NCI-H2107 (cell line): Measurements from ENCODE around the gene SIX5.

ENCODE experiments used
- DNase-seq: peaks from one replicate; lab custom pipeline; 2025; lab: John Stamatoyannopoulos, UW

The SIX5 gene

GRCh38 chr19:45773384-45773783 is 4.3 kb upstream of the SIX5 start:
- no peak for DNase-seq

DNA sequence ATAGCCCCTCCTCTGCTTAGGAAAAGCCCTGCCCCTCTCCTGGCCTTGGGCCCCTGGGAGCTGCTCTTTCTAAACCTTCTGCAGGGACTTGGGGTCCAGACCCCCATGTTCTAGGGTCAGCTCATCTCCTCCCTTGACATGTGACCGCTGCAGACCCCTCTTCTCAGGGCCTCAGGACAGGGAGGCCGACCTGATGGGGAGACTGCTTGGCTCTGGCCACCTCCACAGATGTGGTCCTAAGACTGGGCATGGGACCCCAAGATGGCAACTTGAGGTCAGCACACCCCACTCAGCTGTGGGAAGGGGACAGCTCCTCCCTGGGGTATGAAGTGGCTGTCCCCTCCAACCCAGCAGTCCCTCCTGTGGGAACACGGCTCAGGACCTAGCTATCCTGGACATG is 3.9 kb upstream of the SIX5 start:
- no peak for DNase-seq

GRCh38 chr19:45772130-45772840 is 3.2 kb upstream of the SIX5 start:
- no peak for DNase-seq

- no peak for DNase-seq
These were observed 2.4 kb upstream of the SIX5 start for GRCh38 chr19:45771311-45771933.

GRCh38 chr19:45770192-45771101 is 1.4 kb upstream of the SIX5 start:
- peak; percentile 89 for DNase-seq

DNA sequence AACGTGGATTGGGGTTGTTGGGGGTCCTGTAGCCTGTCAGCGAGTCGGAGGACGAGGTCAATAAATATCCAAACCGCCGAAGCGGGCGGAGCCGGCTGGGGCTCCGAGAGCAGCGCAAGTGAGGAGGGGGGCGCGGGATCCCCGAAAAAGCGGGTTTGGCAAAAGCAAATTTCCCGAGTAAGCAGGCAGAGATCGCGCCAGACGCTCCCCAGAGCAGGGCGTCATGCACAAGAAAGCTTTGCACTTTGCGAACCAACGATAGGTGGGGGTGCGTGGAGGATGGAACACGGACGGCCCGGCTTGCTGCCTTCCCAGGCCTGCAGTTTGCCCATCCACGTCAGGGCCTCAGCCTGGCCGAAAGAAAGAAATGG is 754 bp upstream of the SIX5 start:
- no peak for DNase-seq

- DNase-seq = no peak
These were observed 433 bp downstream of the SIX5 start for GRCh38 chr19:45768655-45768983.

DNA sequence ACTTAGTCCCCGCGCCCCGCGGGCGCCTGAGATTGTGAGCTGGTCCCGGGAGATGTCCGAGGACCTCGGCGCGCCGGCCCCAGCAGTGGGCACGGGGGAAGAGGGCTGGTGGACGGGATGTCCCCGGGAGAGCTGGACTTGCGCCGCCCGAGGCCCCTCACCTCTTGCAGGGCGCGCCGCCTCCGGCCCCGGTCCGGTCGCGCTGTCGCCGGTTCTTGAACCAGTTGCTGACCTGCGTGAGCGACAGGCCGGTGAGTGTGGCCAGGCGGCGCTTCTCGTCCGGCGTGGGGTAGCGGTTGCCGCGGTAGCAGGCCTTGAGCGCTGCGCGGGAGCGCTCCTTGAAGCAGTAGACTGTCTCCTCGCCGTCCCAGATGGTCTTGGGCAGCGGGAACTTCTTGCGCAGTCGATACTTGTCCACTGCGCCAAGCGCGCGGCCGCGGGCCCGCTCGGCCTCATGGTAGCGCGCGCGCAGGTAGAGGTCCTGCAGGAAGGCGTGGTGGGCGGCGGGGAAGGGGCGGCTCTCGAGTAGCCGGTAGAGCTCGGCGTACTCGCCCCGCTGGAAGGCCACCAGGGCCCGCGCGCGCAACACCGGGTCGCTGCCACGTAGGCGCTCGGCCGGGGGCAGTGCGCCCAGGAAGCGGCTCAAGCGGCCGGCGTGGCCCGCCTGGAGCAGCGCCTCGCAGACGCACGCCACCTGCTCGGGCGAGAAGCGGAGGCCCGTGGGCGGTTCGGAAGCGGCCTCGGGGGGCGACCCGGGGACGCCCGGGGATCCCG is 984 bp downstream of the SIX5 start:
- DNase-seq = no peak

DNA sequence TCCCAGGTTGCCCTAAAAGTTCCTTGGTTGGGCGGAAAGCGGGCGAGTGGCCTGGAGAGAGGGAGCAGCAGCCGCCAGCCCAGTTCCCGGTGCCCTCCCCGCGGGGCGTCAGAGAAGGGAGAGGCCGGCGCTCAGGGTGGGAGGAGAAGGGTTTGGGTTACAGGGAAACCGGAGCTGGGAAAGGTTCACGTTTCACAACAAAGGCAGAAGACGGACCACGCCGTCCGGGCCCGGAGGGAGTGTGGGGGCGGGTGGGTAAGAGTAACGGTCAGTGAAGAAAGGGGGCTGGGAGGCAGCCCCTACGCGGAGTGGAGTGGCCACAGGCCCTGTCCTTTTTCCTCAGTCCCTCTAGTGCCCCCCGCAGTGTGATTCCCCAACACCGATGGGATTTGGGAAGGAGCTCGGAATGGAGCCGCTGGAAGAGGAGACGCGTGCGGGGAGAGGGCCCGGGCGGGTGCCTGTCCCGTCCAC is 1.6 kb downstream of the SIX5 start:
- DNase-seq = peak; percentile 80

DNA sequence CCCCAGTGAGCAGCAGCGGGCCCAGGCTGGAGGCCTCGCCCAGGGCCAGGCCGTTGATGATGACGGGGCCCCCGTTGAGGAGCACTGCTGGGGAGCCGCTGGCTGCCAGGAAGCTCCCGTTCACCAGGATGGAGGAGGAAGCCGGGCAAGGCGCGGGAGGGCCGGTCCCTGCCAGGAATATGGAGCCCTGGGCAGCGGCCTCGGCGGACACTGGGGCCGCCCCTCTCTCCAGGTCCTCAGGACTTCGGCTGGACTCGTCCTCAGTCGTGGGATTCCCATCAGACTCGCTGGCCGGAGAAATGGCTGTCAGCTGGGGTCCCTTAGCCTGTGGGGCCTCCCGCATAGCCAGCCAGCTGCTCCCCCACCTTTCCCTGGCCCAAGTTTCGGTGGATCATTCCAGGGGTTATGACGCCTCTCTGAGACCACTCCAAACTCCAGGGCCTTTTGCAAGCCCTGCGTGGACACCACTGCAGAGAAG is 2.1 kb downstream of the SIX5 start:
- no peak for DNase-seq

DNA sequence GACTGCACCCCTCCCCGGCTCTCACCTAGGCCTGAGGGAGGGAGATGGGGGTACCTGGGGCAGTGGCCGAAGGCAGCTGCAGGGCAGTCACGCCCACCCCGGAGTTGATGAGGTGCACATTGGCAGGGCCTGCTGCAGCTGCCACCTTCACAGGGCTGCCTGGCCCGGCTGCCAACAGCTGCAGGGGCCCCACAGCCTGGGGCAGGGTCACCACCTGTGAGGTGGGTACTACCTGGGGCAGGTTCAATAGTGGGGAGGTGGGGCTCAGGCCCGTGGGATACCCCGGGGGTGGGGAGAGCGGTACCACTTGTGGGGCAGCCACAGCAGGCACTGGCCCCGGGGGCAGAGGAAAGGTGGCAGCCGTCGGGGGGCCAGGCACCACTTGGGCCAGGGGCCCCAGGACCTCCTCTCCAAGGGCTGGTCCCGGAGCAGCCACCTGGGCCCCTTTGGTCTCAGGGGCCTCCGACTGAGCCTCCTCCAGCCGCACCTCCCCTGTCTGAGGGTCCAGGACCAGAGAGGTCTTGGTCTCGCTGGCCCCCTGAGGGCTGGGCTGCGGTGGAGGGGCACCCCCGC is 2.7 kb downstream of the SIX5 start:
- no peak for DNase-seq

DNA sequence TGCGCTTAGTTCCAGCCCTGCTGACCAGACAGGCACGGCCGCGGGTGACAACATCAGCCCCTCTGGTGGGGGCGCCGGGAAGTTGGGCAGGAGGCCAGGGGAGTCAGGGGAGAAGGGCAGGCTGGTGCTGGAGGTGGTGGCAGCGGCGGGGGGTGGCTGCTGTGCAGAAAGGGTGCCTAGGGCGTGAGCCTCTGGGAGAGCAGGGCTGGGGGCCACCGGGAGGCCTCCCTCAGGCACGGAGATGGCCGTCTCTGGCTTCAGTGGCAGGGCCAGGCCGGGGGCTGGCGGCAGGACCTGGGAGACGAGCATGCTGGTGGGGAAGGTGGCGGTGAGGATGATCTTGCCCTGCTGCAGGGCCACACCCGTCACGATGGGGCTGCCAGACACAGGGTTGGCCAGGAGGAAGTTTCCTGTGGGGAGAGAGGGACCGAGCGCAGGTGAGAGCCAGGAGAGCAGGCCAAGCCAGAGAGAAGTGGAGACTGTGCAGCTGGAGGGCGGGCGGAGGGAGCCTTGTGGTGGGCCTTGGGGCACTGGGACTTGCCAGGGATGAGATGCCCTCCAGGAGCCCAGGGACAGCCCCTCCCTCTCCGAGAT is 3.3 kb downstream of the SIX5 start:
- no peak for DNase-seq

DNA sequence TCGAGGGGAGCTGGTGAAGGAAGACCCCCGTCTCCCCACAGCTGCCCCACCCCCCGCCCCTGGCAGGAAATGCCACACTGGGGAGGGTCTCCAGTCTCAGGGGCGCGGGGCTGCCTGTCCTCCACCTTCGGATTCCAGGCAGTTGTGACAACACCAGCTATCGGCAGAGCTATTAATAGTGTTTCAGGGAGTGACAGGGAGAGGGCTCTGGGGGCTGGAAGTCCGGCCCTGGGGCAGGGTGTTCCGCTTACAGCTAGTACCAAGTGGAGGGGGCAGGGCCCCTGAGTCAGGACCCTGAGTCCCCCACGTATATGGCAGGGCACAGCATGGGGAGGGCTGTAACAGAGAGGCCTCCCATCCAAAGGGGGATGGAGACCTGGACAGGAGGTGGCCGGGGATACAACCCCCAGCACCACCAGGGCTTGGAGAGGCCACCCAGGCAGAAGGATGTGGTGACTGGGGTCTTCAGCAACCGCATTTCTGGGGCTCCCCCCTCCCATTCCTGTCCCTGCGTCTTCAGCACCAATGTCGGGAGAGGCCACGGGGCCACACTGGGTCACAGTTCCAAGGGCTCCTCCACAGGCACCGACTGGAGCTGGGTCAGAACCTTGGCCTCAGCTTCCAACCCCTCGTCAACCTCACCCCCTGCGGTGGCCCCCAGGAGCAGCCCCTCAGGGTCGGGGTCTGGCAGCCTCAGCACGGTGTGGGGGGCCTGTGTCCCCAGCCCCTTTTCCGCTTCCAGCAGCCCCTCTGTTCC is 3.9 kb downstream of the SIX5 start:
- DNase-seq = no peak

DNA sequence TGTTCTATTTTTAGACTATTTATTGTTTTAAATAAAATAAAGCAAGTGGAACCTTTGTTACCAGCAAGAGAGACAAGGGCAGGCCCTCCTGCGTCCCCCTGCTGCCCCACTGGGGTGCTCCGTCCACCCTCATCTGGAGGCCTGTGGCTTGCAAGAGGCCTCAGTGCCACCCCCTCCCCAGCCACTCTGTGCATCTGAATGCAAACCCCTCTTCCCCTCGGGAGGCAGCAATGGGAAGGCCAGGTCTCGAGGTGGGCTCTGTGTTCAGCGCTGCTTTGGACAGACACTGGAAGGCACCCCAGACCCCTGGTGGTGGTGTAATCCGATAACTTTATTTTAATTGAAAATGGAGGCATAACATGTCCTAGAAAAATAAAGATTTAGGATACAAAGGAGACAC is 4.6 kb downstream of the SIX5 start:
- DNase-seq = no peak

DNA sequence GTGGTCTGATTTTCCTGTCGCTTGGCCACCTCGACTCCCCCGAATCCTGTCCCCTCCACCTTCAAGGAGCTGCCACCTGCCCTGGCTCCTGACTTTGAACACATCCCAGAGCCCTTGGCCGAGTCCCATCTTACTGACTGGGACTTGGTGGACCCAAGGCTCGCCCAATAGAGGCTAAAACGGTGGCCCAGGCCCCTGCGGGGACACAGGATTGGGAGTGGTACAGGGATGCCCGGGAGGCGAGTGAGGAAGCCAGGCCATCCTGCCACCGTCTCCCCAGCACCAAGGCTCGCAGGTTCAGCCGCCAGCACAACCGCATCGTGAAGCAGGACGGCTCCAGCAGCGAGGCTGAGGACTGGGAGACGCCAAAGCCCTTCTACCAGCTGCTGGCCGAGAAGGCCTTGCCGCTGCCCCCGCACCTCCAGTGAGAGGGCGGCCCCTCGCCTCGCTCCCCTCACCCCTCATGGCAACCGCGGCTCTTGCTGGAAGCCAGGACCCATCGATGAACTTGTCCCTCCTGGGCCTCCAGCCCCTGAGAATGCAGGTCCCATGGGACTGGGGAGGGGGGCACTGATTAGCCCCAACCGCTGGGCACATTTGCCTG is 5.3 kb downstream of the SIX5 start:
- DNase-seq = no peak

- DNase-seq = no peak
These were observed 6.0 kb downstream of the SIX5 start for GRCh38 chr19:45762870-45763631.

GRCh38 chr19:45761714-45762113 is 7.3 kb downstream of the SIX5 start:
- DNase-seq = no peak

- no peak for DNase-seq
These were observed 10.1 kb downstream of the SIX5 start for GRCh38 chr19:45758921-45759320.

DNA sequence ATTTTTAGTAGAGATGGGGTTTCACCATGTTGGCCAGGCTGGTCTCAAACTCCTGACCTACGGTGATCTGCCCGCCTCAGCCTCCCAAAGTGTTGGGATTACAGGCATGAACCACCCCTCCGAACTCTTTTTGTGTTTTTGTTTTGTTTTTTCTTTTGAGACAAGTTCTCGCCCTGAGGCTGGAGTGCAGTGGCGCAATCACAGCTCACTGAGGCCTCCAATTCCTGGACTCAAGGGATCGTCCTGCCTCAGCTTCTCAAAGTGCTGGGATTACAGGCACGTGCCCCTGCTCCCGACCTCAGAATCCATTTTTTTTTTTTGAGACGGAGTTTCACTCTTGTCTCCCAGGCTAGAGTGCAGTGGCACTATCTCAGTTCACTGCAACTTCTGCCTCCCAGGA is 11.4 kb downstream of the SIX5 start:
- no peak for DNase-seq
